ENCODE data around the gene UBAC1. TPM values are rescaled to one million over a fixed set of nuclear protein-coding genes. Genes with fewer than 3 reads are reported as not detected.

UBAC1 gene
- polyA plus RNA-seq, 3 donors = 18.6 to 37.1 (median 28.4) TPM

DNA sequence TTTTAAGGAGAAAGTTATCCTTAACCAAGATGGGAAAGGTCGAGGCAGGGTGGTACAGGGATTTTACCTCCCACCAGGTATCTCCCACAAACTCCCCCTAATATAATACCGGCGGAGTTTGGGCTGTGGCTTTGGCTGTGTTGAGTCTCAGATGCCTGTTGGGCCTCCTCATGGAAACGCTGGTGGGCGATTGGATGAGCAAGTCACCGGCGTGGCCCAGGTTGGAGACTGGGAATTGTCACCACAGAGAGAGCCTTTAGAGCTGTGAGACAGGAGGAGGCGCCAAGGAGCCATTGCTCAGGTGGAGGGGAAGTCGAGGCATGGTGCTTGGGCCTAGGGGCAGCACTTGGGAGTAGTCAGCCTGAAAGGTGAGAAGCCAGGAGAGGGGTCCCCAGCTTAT, 50.4 kb downstream of the UBAC1 start:
- 97 to 99% (median 99%) methylated on average over 9 of the region's 9 CpGs for whole genome bisulfite sequencing, 3 donors
- H3K27ac ChIP-seq (ENCODE audit: low read depth, low read length) = no peak overlapping the region

DNA sequence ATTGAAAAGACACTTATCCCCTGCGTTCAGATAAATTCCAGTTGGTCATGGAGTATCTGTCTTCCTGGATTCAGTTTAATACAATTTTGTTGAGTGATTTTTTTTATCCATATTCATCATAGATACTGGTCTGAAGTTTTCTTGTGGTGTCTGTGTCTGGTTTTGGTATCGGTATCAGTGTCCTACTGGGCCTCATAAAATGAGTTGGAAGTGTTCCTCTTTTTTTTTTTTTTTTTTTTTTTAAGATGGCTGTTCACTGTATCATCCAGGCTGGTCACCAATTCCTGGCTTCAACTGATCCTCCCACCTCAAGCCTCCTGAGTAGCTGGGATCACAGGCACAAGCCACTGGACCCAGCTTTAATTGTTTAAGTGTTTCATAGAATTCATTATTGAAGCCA, 51.0 kb downstream of the UBAC1 start:
- no peak overlapping the region for H3K27ac ChIP-seq (ENCODE audit: low read depth, low read length)
- WGBS, 3 donors = 93 to 97% (median 96%) methylated on average over 2 of the region's 2 CpGs

GRCh38 chr9:135909371-135909770, 51.8 kb downstream of the UBAC1 start:
- WGBS, 3 donors = 88 to 95% (median 92%) methylated on average over 6 of the region's 6 CpGs
- H3K27ac ChIP-seq (ENCODE audit: low read depth, low read length) = no peak overlapping the region

- WGBS, 3 donors = 81 to 92% (median 84%) methylated on average over 12 of the region's 12 CpGs
- H3K27ac ChIP-seq (ENCODE audit: low read depth, low read length) = no peak overlapping the region
Observed at GRCh38 chr9:135908754-135909204, 52.4 kb downstream of the UBAC1 start.

DNA sequence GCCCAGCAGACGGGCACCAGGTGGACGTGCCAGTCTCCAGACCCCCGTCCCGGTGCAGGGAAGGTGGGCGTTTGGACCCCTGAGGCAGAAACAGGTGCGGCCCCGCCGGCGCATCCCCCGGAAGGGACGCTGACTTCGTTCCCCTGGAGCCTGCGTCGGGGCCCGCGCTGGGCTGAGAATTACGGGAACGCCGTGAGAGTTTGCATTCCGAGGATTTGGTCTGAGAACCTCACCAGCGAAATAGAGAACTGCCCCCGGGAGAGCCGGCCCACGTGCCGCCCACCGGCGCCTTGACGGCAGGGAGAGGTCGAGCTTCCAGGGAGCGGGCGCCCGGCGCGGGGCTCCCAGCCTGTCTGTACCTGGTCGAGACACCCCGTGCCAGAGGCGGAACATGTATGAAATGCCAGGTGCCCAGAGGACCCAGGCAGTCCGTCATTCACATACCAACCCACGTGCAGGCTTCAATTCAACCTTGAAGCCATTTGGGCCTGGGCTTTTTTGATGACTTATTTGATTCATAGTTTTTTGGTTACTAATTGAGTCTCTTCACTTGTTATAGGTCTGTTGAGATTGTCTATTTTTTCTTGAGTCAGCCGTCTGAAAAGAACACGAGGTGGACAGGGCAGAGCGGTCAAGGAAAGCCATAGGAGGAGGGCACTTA, 53.0 kb downstream of the UBAC1 start:
- no peak overlapping the region for H3K27ac ChIP-seq (ENCODE audit: low read depth, low read length)
- WGBS, 3 donors = 13 to 18% (median 15%) methylated on average over 42 of the region's 42 CpGs

- H3K27ac ChIP-seq (ENCODE audit: low read depth, low read length) = no peak within 1 kb of the TSS
- WGBS, 3 donors = 0 to 1% (median 0%) methylated on average over 41 to 76 of the region's 91 CpGs
Observed at GRCh38 chr9:135907431-135908092, 53.6 kb downstream of the UBAC1 start, which contains the start of gene CAMSAP1. Gene CAMSAP1, minus strand, starts transcription at chr9:135907546. Its CDS starts 387 bp downstream, at chr9:135907159.

- H3K27ac ChIP-seq (ENCODE audit: low read depth, low read length) = no peak overlapping the region
- WGBS, 3 donors = 0 to 1% (median 1%) methylated on average over 27 to 69 of the region's 69 CpGs
Observed at GRCh38 chr9:135907006-135907430, 54.2 kb downstream of the UBAC1 start.

DNA sequence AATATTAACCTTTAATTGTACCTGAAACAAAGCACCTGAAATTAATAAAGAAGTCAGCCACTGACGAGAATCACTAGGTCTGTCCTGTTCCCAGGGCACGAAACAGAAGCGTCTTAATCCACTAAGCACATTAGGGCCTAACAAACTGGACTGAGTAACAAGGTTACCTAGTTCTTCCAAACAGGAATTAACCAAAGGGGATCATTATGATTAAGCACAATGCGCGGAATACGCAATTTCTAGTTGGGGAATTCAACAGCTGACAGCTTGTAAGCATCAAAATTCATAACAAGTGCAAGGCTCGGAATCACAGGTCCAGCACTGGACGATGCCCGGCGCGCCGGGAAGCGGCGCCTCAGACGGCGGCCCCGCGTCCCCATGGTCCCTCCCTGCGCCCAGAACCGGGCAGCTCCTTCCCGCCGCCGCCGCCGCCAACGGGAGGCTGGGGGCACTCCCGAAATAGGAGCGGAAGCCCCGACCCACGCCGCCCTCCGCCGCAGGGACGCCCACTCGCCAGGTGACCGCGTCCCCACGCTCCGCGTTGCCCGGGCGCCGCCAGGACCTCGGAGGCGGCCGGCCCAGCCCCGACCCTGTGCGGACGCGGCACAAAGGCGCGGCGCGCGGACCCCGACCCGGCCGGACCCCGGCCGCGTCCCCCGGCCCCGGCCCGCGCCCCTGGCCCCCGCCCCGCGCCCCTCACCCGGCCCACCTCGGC, 54.7 kb downstream of the UBAC1 start:
- no peak overlapping the region for H3K27ac ChIP-seq (ENCODE audit: low read depth, low read length)
- 1 to 3% (median 2%) methylated on average over 42 to 70 of the region's 70 CpGs for WGBS, 3 donors

- 56 to 66% (median 62%) methylated on average over 23 of the region's 23 CpGs for WGBS, 3 donors
- H3K27ac ChIP-seq (ENCODE audit: low read depth, low read length) = no peak overlapping the region
Observed at GRCh38 chr9:135905380-135906258, 55.6 kb downstream of the UBAC1 start.

GRCh38 chr9:135903786-135904520, 57.2 kb downstream of the UBAC1 start:
- no peak overlapping the region for H3K27ac ChIP-seq (ENCODE audit: low read depth, low read length)
- WGBS, 3 donors = 94 to 97% (median 96%) methylated on average over 16 of the region's 16 CpGs

GRCh38 chr9:135903358-135903656, 57.9 kb downstream of the UBAC1 start:
- H3K27ac ChIP-seq (ENCODE audit: low read depth, low read length) = no peak overlapping the region
- 52 to 67% (median 53%) methylated on average over 3 of the region's 3 CpGs for WGBS, 3 donors

- WGBS, 3 donors = 84 to 92% (median 90%) methylated on average over 12 of the region's 12 CpGs
- H3K27ac ChIP-seq (ENCODE audit: low read depth, low read length) = no peak overlapping the region
Observed at GRCh38 chr9:135902655-135903357, 58.4 kb downstream of the UBAC1 start.

GRCh38 chr9:135901826-135902225, 59.3 kb downstream of the UBAC1 start:
- WGBS, 3 donors = 88 to 94% (median 93%) methylated on average over 2 of the region's 2 CpGs

GRCh38 chr9:135901031-135901758, 60.0 kb downstream of the UBAC1 start:
- 88 to 96% (median 95%) methylated on average over 9 of the region's 9 CpGs for WGBS, 3 donors
- H3K27ac ChIP-seq (ENCODE audit: low read depth, low read length) = no peak overlapping the region

More at GRCh38 chr9:135901826-135902225, 59.3 kb downstream of the UBAC1 start:
- no peak overlapping the region for H3K27ac ChIP-seq (ENCODE audit: low read depth, low read length)

- H3K27ac ChIP-seq (ENCODE audit: low read depth, low read length) = no peak overlapping the region
- WGBS, 3 donors = 72 to 89% (median 77%) methylated on average over 11 of the region's 11 CpGs
Observed at GRCh38 chr9:135898634-135899407, 62.4 kb downstream of the UBAC1 start.

- 88 to 96% (median 94%) methylated on average over 2 of the region's 2 CpGs for WGBS, 3 donors
- H3K27ac ChIP-seq (ENCODE audit: low read depth, low read length) = no peak overlapping the region
Observed at GRCh38 chr9:135896626-135897025, 64.5 kb downstream of the UBAC1 start.
